Brain pericyte (primary cell): ENCODE data around the gene CIB1.
A peak's percentile ranks its signal among the peaks of the same experiment; 100 is the strongest.
"Not testable (repeated sequence)": the region's sequence is repeated elsewhere in the genome, so short reads cannot be mapped to it uniquely, and the experiment has no call there.

ENCODE experiments used
- DNase-seq: peaks from one replicate; pipeline ENCODE4 v3.0.0-alpha.2; 2012; ENCODE audit warnings: low read depth, low spot score

The CIB1 gene

DNA sequence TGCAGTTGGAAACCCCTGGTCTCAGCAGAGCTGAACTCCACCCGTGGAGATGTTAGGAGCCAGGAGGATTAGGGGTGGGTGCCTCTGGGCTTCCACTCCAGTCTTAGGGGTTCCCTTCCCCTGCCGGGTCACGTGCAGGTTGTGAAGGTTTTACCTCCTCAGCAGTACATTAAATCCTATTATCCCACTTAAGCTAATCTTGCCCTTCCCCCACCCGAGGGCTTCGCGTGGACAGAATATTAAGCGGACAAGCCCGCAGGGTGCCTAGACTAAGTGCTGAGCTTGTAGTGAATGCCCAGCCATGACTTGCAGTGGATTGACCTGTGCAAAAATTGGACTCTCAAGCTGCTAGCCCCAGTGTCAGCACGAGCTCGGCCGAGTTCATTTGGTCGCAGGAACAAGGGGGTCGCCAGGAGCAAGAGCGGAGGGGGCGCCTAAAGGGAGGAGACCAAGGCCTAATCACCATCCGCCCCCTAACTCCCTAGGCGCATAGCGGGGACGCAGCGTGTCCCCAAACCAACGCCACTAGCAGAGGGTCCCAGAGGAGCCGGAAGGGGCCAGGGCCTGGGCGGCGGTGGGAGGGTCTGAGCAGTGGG, 33.1 kb downstream of the CIB1 start:
- no peak for DNase-seq

DNA sequence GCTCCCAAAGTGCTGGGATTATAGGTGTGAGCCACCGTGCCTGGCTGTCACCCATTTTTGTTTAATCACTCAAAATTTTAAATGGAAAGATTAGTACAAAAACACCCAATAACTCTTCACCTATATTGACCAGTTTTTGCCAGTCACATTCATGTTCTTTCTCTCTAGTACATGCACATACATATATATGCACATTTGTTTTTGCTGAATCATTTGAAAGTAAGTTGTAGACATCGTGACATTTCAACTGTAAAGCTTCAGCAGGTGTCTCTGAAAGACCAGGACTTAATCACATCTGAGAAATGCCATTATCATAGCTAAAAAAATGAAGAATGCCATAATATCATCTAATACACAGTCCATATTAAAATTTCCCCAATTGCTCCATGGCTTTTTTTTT, 39.1 kb downstream of the CIB1 start:
- DNase-seq = no peak

DNA sequence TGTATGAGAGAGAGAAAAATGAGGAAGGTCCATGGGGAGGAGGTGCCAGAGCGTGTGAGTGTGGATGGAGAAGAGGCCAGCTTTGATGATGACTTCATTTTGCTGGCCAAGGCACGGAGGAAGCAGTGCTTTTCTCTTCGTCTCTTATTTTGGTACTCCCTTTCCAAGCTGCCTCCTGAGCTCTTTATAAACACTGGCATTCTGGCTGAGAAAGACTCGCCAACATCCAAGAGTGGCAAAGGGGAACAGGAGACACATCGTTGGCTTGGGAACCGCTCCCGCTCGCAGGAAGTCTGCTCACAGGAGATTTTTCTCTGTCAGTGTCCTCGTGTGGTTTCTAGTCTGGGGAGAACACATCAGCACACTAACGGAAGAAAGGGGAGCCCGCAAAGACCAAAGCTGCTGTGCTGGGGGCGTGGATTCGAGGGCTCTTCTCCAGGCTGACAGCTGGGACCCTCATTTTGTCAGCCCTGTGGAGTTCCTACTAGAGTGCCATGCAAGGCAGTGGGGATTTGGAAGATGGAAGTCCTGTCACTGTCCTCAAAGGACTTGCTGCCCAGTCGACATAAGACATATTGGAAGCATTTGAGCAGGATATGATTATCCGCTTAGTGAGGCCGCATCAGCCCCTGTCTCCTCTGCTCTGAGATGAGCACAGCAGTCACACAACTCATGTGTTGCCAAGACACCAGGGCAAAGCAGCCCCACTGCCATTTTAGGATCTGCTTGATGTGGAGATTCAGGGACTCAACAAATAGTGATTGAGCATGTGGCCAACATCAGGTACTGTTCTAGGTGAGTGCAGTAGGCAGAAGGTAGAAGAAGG, 40.6 kb downstream of the CIB1 start:
- DNase-seq = no peak

- peak; percentile 52 for DNase-seq
Measured at GRCh38 chr15:90191794-90192509, 41.8 kb downstream of the CIB1 start.

GRCh38 chr15:90191344-90191687, 42.4 kb downstream of the CIB1 start:
- DNase-seq = no peak

- no peak for DNase-seq
Measured at GRCh38 chr15:90190606-90191343, 43.0 kb downstream of the CIB1 start.

DNA sequence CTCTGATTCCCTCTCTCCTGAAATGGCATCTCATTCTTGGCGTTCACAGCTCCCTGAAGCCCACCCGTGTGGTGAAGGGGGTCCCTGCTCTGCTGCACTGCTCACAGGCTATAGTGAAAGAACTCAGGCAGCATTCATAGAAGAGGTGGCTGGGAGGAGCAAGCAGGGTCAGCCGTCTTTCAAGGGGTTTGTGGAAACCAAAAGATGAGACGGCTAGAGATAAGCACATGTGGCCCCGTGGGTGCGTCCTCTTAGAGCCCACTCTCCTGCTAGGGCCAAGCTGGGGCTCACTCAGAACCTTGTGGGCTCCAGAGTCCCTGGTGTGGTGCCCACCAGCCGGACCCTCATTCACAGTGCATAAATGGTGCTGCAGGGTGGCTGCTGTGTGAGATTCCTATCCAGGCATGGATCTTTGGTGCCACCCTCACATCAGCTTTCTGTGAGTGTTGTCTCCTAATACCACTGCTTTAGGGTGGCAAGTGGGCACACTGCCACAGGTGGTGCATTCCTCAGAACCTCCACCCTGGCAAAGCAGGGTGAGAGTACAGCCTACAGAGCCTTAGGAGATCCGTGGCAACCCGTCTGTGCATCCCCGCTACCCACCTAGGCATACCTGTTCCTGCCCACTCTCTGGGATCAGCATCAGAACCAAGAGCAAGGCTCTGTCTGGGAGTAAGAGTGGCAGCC, 43.8 kb downstream of the CIB1 start:
- DNase-seq = no peak

DNA sequence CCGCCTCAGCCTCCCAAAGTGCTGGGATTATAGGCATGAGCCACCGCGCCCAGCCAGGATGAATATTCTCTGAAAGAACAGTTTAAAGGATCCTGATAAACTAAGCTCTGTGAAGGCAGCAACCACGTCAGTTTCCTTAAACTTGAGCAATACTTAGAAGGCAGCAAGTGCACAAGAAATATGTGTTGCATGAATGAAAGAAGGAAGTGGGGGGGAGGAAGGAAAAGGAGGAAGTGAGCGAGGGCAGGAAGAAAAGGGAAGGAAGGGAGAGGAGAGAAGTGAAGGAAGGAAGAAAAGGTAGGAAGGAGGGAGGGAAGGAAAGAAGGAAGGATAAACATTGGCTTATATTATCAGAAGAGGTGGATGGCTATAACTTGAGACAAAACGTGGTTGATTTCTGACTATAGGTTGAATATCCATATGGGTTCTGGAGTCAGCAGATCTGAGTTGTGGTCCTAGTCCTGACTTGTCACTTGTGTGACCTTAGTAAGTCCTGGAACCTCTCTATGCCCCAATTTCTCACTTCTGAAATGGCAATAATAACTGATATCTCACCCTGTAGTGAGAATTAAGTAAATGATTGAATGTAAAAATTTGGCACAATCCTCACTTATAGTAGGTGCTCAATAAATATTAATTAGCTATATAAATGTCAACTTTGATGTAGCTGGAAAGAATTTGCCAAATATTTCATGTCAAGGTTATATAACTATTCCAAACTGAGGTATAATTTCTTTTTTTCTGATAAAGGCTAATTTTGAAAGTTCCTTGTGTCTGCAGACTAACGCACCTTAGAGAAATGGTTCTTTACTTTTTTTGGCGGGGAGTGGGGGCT, 44.6 kb downstream of the CIB1 start:
- DNase-seq = no peak

- DNase-seq = not testable (repeated sequence)
Measured at GRCh38 chr15:90188065-90188464, 45.7 kb downstream of the CIB1 start.

- DNase-seq = no peak
Measured at GRCh38 chr15:90187257-90187868, 46.4 kb downstream of the CIB1 start.

GRCh38 chr15:90184786-90185704, 48.7 kb downstream of the CIB1 start:
- DNase-seq = no peak

GRCh38 chr15:90184119-90184785, 49.5 kb downstream of the CIB1 start:
- DNase-seq = no peak

GRCh38 chr15:90181776-90182175, 52.0 kb downstream of the CIB1 start:
- DNase-seq = no peak
